GM18511 (cell line): ENCODE data around the gene UCK2.

Source experiments
- ATAC-seq: cut with Tn5 transposase; IDR thresholded peaks from one replicate; pipeline ENCODE4 v1.9.1; 2021; ENCODE audit warnings: mild to moderate bottlenecking, moderate library complexity; ENCODE audit not compliant: unreplicated experiment

Gene UCK2

GRCh38 chr1:165897326-165898303 is 70.2 kb downstream of the UCK2 start:
- ATAC-seq, result peak; percentile 82

- no peak for ATAC-seq
Observed at GRCh38 chr1:165898837-165899236, 71.4 kb downstream of the UCK2 start.

- no peak for ATAC-seq
Observed at GRCh38 chr1:165899461-165899941, 72.1 kb downstream of the UCK2 start.

GRCh38 chr1:165900576-165901380 is 73.4 kb downstream of the UCK2 start:
- ATAC-seq, result no peak

- ATAC-seq, result no peak
Observed at GRCh38 chr1:165902565-165902964, 75.2 kb downstream of the UCK2 start.

- no peak for ATAC-seq
Observed at GRCh38 chr1:165903672-165904071, 76.3 kb downstream of the UCK2 start.

GRCh38 chr1:165904948-165905347 is 77.5 kb downstream of the UCK2 start:
- no peak for ATAC-seq

GRCh38 chr1:165905853-165906252 is 78.4 kb downstream of the UCK2 start:
- no peak for ATAC-seq

- no peak for ATAC-seq
Observed at GRCh38 chr1:165907256-165907857, 79.9 kb downstream of the UCK2 start.

GRCh38 chr1:165910764-165911421 is 83.5 kb downstream of the UCK2 start:
- no peak for ATAC-seq

GRCh38 chr1:165911609-165912281 is 84.3 kb downstream of the UCK2 start:
- ATAC-seq, result no peak

- no peak for ATAC-seq
Observed at GRCh38 chr1:165912638-165913037, 85.2 kb downstream of the UCK2 start.

- ATAC-seq, result peak; percentile 87
Observed at GRCh38 chr1:165914136-165914798, 86.9 kb downstream of the UCK2 start.

GRCh38 chr1:165915480-165915879 is 88.1 kb downstream of the UCK2 start:
- no peak for ATAC-seq

- ATAC-seq, result no peak
Observed at GRCh38 chr1:165915932-165916348, 88.5 kb downstream of the UCK2 start.

GRCh38 chr1:165917166-165917565 is 89.8 kb downstream of the UCK2 start:
- no peak for ATAC-seq

- no peak for ATAC-seq
Observed at GRCh38 chr1:165924117-165924516, 96.7 kb downstream of the UCK2 start.

- ATAC-seq, result no peak
Observed at GRCh38 chr1:165925498-165926079, 98.2 kb downstream of the UCK2 start.

GRCh38 chr1:165927169-165927568 is 99.8 kb downstream of the UCK2 start:
- peak; percentile 60 for ATAC-seq
